Activated T-cell treated with anti-CD3 and anti-CD28 coated beads for 24 hours (primary cell): Measurements from ENCODE around the gene EFCAB6.

Experiments used
- DNase-seq: peaks from one replicate; pipeline ENCODE4 v3.0.0-alpha.2; 2020; ENCODE audit warnings: low read depth

EFCAB6 gene

DNA sequence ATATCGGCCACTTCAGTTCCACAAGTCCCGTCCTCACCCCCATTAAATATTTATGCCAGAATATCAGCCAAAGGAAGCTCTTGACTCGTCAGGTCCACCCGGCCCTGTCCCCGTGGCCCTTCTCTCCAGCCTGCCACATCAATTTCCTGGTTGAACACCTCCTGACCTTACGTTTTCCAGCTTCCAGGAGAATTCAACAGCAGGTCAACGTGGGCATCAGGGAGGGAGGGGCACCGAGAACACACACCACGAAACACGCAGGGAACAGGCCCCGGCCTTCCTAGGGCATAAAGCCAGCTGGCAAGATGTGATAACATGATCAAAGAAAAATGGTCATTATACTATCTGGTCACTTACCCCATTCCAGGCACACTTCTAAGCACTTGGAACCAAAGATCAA lies 34.9 kb upstream of the EFCAB6 start:
- no peak for DNase-seq

DNA sequence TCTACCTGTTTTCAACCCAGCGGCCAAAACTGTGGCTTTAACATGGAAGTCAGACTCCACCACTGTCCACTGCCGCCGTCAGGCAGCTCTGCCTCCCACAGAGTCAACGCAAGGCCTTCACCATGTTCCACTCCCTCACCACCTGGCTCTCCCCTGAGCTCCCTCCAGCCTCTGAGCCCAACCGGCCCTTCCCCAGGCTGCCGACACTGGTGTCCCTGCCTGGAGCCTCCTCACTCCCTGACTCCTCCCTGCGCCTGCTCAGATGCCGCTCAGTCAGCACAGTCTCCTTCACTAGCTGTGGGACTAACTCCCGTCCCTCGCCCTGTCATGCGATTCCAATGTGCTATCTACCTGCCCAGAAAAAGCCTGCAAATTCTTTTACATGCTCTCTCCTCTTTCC lies 33.9 kb upstream of the EFCAB6 start:
- no peak for DNase-seq

DNA sequence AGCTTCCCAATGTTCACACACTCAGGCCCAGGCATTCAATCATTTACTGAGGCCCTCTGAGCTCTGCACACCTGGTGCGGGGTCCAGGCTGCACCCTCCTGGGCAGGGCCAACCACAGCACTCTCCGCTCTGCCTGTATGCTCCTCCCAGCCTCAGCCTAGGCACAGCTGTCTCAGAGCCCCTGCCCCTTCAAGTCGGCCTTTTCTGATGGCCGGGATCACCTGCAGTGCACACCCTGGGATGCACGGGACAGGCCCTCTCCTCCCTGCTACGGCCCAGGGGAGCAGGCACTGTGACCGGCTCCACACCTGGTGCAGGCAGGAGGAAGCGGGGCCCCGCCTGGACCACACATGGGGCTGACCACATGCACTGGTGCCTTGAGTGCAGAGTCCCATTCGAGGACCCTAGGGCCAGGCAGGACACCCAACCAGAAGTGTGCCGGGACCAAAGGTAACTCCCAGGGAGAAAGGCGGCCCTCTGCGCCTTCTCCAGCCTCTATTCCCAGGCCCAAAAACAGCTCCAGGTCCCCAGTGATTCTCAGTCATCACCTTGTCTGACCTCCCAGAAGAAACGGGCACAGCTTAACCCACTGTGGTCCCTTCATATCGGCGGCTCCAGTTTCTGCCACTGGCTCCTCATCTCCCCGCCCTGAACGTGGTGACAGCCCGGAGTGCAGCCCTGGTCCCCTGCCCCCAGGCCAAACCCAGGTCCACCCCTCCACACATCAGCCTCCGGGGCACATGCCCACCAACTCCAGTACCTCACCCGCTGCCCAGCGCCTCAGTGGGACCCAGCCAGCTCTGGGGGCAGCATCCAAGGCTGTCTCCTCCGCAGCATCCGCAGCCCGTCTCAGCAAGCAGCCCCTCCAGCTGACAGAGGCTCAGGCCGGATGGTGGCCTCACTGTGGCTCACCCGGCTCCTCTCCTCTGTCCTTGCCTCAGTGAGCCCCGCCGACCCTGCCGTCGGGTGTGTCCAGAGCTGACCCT lies 32.7 kb upstream of the EFCAB6 start:
- no peak for DNase-seq

DNA sequence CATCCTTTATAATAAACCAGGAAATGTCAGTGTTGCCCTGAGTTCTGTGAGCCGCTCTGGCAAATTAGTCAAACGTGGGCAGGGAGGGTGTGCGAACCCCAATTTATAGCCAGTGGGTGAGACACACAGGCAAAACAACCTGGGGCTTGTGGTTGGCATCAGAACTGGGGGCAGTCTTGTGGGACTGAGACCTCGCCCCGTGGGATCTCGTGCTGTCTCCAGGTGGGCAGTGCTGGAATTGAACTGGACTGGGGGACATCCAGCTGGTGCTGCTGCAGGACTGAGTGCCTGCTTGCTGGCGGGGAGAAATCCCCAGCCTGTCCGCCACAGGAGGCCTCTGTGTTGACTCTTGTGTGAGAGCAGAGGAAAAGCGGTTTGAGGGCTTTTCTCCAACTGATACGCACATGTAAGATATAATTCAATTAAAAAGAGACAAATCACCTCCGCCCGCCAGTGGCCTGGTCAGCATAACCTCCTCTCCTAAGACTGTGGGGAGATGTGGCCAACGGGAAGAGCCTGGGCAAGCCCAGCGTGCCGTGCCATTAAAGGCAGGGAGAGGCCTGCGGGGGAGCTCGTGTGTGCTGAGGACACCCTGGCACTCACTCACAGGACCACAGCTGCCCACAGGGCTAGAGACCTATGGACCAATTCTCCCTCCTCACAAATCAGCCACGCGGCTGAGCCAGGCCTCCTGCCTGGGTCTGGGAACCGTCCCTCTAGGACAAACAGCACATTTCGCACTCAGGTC lies 31.9 kb upstream of the EFCAB6 start:
- DNase-seq: no peak

DNA sequence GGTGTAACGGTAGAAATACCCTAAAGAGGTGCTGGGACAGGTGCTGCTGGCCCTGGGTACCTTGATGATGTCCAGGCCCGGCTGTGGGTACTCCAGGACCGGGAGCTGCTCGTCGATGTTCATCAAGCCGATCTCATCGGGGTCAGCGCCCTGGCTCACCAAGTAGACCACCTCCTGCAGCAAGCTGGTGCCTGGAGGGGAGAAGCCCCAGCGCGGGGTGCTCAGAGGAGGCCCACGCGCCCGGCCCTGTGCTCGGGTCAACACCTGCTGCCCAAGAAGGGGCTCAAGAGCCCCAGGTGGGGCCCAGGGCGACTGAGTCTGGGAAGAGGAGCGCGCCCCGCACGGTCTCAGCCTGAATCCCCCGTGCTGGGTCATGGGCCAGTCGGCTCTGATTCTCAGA lies 29.6 kb upstream of the EFCAB6 start:
- DNase-seq: no peak

DNA sequence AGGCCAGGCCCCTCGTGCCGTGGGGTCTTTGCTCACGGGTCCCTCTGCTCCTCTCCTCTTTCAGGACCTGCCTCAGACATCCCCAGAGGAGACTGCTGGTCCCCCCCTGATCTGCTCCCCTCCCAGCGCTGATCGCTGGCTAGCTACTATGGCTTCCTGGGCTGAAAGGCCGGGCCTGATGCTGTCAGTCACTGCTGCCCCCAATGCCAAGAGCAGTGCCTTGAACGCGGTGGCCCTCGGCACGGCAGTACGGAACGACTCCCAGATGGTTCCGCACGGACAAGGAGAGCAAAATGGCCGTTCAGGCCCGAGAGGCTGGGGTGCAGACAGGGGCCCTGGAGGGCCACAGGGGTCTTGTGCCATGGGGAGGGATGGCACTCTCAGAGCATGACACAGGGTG lies 28.7 kb upstream of the EFCAB6 start:
- DNase-seq: no peak

DNA sequence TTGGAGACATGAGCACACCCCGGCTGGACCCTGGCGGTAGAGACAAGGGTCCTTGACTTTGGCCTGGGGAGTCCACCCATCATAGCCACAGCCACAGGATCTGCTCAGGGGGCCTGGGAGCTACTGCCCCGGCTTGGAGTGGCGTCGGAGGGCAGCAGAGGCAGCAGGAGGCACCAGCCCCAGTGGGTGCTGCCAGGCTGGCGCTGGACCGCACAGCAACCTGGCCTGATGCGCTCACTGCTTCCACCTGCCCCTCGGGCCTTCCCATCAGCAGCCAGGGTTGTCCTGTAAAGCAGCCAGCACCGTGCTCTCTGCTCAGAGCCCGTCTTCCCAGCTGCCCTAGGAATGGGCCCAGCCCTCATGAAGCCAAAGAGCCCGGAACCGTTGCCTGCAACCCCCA lies 28.3 kb upstream of the EFCAB6 start:
- DNase-seq: no peak

DNA sequence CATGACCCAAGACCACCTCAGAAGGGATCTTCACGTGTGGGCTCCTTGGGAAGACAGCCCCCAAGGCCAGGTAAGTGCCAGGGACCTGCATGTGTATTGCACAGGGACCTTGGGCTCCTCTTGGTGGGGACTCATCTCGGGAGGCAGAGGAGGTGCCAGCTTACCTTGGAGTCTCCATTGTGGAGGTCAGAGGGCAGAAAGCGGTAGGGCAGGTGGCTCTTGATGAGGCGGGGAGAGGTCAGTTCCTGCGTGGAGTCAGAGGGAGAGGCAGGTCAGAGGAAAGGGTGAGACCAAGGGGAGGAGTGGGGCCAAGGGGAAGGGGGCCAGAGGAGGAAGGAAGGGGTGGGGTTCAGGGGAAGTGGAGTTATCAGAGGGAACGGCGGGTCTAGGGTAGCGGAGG lies 27.7 kb upstream of the EFCAB6 start:
- DNase-seq: no peak

DNA sequence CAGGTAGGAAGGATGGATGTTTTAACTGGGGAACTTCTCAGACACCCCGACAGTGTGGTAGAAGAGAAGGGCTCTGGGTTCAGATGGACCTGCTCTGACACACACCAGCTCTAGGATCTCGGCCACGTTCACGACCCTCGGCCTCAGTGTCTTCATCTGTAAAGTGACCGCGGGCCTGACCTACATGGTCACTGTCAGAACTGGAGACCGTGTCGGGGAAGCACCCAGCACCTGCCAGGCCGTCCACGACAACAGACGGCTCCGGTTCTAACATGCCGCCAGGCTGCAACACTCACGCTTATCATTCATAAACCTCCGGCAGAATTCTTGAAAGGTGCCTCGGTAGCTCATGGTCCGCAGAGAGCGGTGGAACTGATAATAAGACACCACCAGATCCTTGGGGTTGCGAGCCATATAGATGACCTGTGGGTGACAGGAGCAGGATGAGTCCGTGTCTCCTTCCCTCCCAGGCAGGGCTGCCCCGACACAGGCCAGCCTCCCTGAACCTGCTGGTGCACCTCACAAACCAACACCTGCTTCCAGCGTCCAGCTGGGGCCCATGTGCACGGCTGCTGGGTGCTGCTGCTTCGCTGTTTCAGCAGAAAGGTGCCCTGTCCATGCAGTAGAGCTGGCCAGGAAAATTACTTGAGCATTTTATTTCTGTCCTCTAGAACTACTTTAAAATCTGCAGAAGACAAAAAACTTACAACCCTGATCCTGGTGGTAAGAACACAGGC lies 26.6 kb upstream of the EFCAB6 start:
- no peak for DNase-seq

DNA sequence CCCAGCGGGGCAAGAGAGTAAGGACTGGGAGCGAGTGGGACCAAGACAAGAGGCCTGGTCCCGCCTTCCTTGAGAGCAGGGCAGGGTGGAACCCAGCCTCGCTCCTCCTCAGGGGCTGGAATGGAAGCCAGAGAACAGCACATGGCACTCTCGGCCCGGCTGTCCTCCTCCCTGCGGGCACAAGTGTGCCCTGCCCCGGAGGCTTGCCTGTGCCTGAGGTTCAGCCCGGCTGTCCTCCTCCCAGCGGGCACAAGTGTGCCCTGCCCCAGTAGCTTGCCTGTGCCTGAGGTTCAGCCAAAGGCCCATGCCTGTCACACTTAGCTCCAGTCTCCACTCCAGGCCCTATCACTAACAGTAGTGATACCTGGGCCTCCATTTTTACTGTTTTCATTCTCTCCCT lies 26.1 kb upstream of the EFCAB6 start:
- no peak for DNase-seq

DNA sequence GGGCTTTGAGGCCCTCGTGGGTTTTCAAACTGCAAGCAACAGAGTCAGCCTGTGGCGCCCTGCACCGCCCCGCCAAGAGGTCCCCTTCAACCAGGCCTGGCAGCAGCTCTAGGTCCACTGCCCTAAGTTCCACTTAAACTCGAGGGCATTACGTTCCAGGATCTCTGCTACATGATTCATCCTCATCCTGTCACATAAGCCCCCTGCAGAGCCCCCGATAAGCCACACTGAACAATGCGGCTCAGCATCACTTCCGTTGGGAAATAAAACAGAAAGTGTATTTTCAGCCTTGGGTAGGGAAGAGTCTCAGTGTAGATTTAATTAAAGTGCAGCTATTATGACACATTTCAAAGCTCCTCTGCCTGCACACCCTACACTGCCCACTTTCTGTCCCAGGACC lies 25.6 kb upstream of the EFCAB6 start:
- DNase-seq: no peak

DNA sequence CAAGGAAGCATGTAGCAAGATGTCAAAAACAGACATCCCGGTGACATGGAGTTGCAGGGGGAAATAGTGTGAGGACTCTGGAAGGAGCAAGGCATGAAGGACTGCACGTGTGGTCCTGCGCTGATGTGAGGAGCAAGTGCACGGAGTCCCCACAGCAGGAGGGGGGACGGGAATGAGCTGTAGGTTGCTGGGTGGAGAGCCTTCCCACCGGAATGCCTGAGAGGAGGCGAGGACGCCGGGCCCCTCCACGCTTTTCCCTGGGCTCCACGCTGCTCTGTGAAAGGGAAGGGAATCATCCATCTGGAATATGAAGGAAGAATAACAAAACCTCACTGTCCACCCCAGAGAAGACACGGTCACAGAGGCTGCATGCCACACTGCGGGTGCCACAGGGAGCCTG lies 23.6 kb upstream of the EFCAB6 start:
- DNase-seq: no peak

DNA sequence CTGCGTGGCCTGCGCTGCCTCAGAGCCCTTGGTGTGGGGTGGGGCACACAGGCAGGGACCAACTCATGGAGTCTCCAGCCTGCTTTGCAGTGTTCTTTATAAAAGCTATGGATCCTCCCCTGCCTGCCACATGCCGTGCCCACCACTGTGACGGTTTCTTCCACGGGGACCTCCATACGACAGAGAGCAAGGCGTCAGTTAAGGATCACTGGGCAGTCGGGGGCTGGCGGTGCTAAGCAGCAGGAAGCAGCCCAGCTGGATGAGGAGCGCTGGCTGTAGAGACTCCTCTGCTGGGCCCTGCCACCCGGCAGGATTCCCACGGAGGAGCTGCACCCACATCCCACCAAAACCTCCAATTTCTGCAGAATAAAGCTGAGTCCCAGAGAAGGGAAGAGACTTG lies 23.1 kb upstream of the EFCAB6 start:
- DNase-seq: no peak

DNA sequence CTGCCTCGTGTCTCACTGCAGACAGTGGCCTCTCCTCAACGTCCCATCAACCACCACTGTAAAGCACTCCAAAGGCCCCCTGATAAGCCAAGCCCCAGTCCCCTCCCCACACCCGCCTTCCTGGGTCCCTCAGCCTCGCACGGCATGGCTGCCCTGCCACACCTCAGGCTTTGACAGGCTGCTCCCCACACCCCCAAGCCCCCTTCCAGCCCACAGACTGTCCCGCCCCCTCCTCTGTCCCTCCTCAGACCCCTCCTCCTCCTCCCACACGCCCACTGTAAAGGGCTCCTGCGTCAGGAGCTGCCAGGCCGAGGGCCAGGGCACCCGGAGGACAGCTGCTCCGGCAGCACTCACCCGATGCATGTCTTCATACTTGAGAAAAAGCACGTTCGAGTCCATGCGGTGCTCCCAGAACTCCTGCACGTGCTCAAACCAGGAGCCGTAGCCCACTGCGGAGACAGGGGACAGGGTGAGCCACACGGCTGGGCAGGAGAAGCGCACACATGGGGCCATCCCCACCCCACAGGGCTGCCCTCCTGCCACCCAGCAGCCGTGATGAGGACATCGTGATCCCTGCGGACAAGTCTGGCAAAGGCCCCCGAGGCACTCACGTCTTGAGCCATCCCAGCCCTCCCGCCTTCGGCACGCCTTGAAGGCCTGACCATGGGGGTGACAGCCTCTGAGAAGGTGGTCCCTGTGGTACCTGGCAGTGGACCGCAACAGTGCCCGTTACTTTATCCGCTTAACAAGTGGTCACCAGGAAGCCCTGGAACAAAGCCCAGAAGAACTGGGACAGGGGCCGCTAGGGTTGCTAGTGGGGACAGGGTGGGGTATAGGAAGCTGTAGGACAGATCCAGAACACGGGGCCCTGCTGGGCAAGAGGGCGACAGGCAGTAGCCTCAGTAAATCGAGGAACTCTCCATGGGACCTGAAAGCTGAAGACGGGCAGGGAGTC lies 21.5 kb upstream of the EFCAB6 start:
- DNase-seq: no peak

DNA sequence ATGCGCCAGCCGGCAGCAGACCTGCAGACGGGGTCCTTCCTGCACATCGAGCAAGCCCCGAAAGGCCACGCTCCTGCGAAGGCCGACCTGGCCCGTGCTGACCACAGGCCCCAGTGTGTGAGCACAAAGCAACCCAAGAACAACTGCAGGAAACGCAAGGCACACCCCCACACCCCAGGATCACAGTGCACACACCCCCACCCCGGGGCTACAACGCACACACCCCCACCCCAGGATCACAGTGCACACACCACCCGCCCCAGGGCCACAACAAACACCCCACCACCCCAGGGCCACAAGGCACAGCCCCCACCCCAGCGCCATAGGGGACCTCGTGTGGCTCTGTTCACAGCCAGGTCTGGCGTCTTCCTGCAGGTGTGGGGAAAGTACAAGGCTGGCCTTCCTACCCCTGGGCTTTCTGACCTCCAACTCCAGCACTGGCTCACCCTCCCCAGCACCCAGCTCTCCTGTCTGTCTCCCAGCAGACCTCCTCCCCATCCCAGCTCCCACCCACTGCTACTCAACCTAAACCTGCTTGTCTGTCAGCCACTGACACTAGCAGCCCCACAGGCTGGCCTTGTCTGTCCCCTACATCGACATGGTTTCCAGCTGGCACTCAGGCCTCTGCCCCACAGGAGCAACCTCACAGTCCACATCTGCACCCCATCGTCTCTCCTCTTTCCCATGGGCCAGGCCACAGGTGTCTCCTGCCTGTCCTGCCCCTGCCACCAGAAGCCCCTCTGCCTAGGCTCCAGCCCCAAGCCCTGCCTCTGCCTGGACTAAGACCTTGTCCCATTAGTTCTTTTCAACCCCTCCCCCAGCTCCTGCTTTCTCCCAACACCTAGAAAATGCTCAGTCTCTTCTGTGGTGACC lies 20.5 kb upstream of the EFCAB6 start:
- DNase-seq: no peak

DNA sequence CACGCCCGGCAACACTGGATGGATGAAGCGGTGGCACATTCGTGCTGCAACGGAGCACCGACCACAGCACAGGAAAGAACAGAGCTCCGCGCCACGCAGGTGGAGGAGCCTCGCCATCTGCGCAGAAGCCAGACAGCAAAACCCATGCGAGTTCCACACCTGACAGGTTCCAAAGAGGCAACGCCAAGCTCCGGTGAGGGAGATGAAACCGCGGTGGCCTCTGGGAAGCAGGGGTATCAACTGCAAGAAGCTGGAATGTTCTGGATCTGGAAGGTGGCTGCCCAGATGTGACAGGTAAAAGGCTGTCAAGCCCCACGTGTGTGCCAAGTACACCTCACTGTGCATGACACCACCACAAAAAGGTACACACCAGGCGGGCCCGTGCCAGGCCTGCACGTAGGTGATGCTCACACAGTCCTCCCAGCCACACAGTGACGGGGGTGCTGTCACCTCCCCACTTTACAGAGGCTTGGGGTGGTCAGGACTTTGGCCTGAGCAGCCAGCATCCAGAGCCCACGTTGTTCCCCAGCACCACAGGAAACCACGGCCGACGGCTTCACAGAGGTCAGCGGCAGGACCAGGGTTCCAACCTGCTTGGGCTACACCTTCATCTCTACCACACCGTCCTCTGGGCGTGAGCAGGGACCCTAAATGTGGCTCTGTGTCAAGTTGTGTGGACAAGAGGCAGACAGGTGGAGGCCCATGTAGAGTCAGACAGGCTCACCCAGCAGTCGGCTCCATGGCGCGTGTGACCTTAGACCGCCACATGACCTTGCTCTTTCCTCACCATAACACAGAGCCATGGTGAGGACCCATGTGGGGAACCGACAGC lies 19.7 kb upstream of the EFCAB6 start:
- DNase-seq: no peak

DNA sequence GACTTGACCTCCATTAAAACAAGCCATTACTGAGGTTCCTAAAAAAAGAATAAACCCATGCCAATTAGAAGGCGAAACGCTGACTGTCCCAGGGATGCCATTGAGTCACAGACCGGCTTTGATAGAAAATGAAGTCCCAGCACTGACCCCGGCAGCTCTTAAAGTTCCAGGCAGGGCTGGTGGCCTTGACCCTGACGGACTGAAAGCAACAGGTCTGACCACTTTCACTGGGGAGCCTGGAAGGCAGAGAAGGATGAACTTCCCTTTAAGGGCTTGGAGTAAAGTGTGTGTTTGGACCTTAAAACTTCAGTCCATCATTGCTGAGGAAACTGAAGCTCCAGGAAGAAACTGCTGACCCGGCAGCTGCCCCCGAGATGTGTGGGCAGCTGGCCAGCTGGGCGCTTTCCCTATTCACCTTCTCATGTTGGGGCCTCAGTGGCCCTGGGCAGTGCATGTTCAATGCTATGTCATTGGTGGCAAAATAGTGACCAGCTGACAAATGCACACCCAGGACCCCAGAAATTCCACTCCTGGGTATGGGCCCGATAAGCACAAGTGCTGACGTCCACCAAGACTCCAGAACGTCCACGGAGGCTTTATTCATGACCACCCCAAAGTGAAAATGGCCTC lies 18.9 kb upstream of the EFCAB6 start:
- DNase-seq: no peak

DNA sequence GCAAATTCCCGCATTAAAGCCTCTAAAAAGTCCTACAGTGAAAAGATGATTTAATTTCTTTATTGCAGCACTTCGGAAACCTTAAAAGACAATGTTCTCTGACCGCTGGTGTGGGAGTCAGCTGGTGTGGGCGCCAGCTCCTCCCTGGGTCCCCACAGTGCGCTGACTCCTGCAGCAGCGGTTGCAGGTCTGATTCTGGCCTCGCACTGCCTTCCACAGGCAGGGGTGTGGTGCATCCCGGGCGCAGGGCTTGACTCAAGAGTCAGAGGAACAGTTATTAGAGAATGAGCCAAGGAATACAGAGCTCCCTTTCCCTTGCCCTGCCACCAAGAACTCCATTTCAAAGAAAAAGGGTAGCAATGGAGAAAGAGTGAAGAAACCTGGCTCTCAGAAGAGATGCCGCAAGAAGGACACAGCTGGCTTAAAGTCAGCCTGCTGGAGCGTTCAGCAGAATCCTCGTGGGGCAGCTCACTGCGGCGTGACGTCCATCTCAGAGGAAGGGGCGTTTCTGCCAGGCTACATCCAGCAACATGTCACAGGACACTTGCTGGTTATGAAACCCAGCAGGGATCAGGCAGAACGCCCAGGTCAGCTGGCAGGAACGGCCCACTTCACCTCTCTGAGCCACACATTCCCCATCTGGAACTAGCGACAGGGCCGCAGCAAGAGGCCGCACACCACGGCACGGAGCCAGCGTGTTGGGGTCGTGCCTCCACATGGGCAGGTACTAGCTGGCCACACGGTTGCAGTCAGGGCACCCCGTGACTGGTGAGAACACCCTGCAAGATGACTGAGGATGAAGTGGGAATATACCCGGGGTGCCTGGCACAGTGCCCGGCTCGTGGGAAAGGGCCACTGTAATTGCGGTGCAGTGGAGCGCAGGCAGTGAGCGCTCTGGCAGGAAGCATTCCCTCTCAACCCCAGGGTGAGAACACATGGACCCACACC lies 18.1 kb upstream of the EFCAB6 start:
- no peak for DNase-seq
